MM.1S (cell line): ENCODE data around the gene HDLBP.

Experiments
- DNase-seq: peaks from one replicate; pipeline ENCODE4 v3.0.0-alpha.2; 2015
- H2AFZ ChIP-seq: fragments of 300-600 bp; sonication (generic); 2 replicates; pipeline ENCODE4 v1.6.0; 2016; ENCODE audit warnings: antibody characterized with exemption, low read length
- H3F3A ChIP-seq: fragments of 300-600 bp; sonication (generic); 2 replicates; pipeline ENCODE4 v1.6.1; 2016; ENCODE audit warnings: mild to moderate bottlenecking, antibody characterized with exemption, low read length, moderate library complexity, mixed read lengths; ENCODE audit not compliant: insufficient read depth
- H3K27ac ChIP-seq: fragments of 300-600 bp; sonication (generic); 2 replicates; pipeline ENCODE4 v1.5.1; 2016; ENCODE audit warnings: mild to moderate bottlenecking, low read length
- H3K27me3 ChIP-seq: fragments of 300-600 bp; sonication (generic); replicated peaks from 2 replicates; pipeline ENCODE4 v1.6.0; 2016; ENCODE audit warnings: low read length; ENCODE audit not compliant: insufficient read depth
- H3K36me3 ChIP-seq: fragments of 300-600 bp; sonication (generic); replicated peaks from 2 replicates; pipeline ENCODE4 v1.6.1; 2016; ENCODE audit warnings: mild to moderate bottlenecking, low read length, mixed read lengths; ENCODE audit not compliant: insufficient read depth
- H3K4me1 ChIP-seq: fragments of 300-600 bp; sonication (generic); 2 replicates; pipeline ENCODE4 v1.6.1; 2016; ENCODE audit warnings: low read length, mixed read lengths
- H3K4me2 ChIP-seq: fragments of 300-600 bp; sonication (generic); 2 replicates; pipeline ENCODE4 v1.6.0; 2016; ENCODE audit warnings: low read depth, low read length
- H3K4me3 ChIP-seq: fragments of 300-600 bp; sonication (generic); 2 replicates; pipeline ENCODE4 v1.5.1; 2016; ENCODE audit warnings: low read length, mixed read lengths
- H3K79me2 ChIP-seq: fragments of 300-600 bp; sonication (generic); 2 replicates; pipeline ENCODE4 v1.6.1; 2016; ENCODE audit warnings: mixed run types, low read length, mixed read lengths
- H3K9ac ChIP-seq: fragments of 300-600 bp; sonication (generic); 2 replicates; pipeline ENCODE4 v1.6.1; 2016; ENCODE audit warnings: low read length, mixed read lengths
- H3K9me2 ChIP-seq: fragments of 300-600 bp; sonication (generic); replicated peaks from 2 replicates; pipeline ENCODE4 v1.6.1; 2016; ENCODE audit warnings: mild to moderate bottlenecking, low read length, mixed read lengths; ENCODE audit not compliant: insufficient read depth
- H3K9me3 ChIP-seq: fragments of 300-600 bp; sonication (generic); replicated peaks from 2 replicates; pipeline ENCODE4 v1.6.1; 2016; ENCODE audit warnings: mild to moderate bottlenecking, low read length, mixed read lengths; ENCODE audit not compliant: insufficient read depth
- H4K20me1 ChIP-seq: fragments of 300-600 bp; sonication (generic); 2 replicates; pipeline ENCODE4 v1.6.1; 2016; ENCODE audit warnings: mild to moderate bottlenecking, low read length, moderate library complexity, mixed read lengths; ENCODE audit not compliant: insufficient read depth
- CTCF ChIP-seq: fragments of 300-600 bp; sonication (generic); IDR thresholded peaks from 2 replicates; pipeline ENCODE4 v1.5.1; 2016; ENCODE audit warnings: antibody characterized with exemption, low read length, mixed read lengths
- EZH2 ChIP-seq: fragments of 300-600 bp; sonication (generic); optimal IDR thresholded peaks from 2 replicates; pipeline ENCODE3; 2017; ENCODE audit warnings: low read depth, mild to moderate bottlenecking, antibody characterized with exemption, low read length, mixed read lengths
- EZH2phosphoT487 ChIP-seq: fragments of 300-600 bp; sonication (generic); IDR thresholded peaks from 2 replicates; pipeline ENCODE4 v1.6.1; 2018; ENCODE audit warnings: antibody characterized with exemption, low read length

HDLBP gene

GRCh38 chr2:241224018-241224850 is 91.2 kb downstream of the HDLBP start:
- no peak for DNase-seq

GRCh38 chr2:241223211-241224017 is 92.1 kb downstream of the HDLBP start:
- Histone ChIP-seq H3K9me2 (no peaks in the 10 kb centered on the region), H4K20me1 (no peaks in the 10 kb centered on the region), H3K27me3 (no peaks in the 10 kb centered on the region; the same call in 1 of the 2 replicates), H3K4me1 (no peaks in the 10 kb centered on the region), H3K4me2 (no peak overlapping the region), H3K79me2 (no peaks in the 10 kb centered on the region), H3K27ac (no peak overlapping the region), H2AFZ (no peak overlapping the region), H3K36me3 (no peaks in the 10 kb centered on the region; the same call in 1 of the 2 replicates), H3K9me3 (no peaks in the 10 kb centered on the region), H3K4me3 (no peak overlapping the region), H3K9ac (no peak overlapping the region), H3F3A (no peaks in the 10 kb centered on the region)
- TF ChIP-seq EZH2phosphoT487 (no peak), EZH2 (no peak), CTCF (no peak)
- DNase-seq = no peak

More at GRCh38 chr2:241224018-241224850, 91.2 kb downstream of the HDLBP start:
- no peak overlapping the region for H2AFZ ChIP-seq
- H3K79me2 ChIP-seq = no peaks in the 10 kb centered on the region
- no peaks in the 10 kb centered on the region; the same call in 1 of the 2 replicates for H3K27me3 ChIP-seq
- H3K9me3 ChIP-seq = no peaks in the 10 kb centered on the region
- H4K20me1 ChIP-seq = no peaks in the 10 kb centered on the region
- no peak overlapping the region for H3K27ac ChIP-seq
- no peaks in the 10 kb centered on the region; the same call in 1 of the 2 replicates for H3K36me3 ChIP-seq
- no peak overlapping the region for H3K4me2 ChIP-seq
- H3K9ac ChIP-seq = no peak overlapping the region
- no peak overlapping the region for H3K4me3 ChIP-seq
- no peaks in the 10 kb centered on the region for H3F3A ChIP-seq
- TF ChIP-seq EZH2phosphoT487 = no peak
- no peak for TF ChIP-seq CTCF
- TF ChIP-seq EZH2 = no peak
- H3K4me1 ChIP-seq = no peaks in the 10 kb centered on the region
- no peaks in the 10 kb centered on the region for H3K9me2 ChIP-seq

- Histone ChIP-seq H3F3A (no peaks in the 10 kb centered on the region), H3K4me2 (no peak overlapping the region)
Observed at GRCh38 chr2:241219856-241220356, 95.6 kb downstream of the HDLBP start.

More at GRCh38 chr2:241219856-241220356, 95.6 kb downstream of the HDLBP start:
- no peaks in the 10 kb centered on the region for H3K36me3 ChIP-seq
- H3K27me3 ChIP-seq = peaks cover 10% of the 10 kb centered on the region; the same call in 1 of the 2 replicates
- H3K79me2 ChIP-seq = no peaks in the 10 kb centered on the region
- no peak overlapping the region for H3K27ac ChIP-seq
- no peak for DNase-seq
- H4K20me1 ChIP-seq = no peaks in the 10 kb centered on the region
- no peak overlapping the region for H2AFZ ChIP-seq
- H3K9ac ChIP-seq = no peak overlapping the region
- no peaks in the 10 kb centered on the region for H3K4me1 ChIP-seq
- no peak for TF ChIP-seq EZH2phosphoT487
- no peak for TF ChIP-seq CTCF
- TF ChIP-seq EZH2 = no peak
- H3K4me3 ChIP-seq = no peak overlapping the region
- no peaks in the 10 kb centered on the region for H3K9me3 ChIP-seq
- no peaks in the 10 kb centered on the region for H3K9me2 ChIP-seq
